HG03442 (cell line): Measurements from ENCODE around the gene HPSE2.

Experiments
- ATAC-seq: cut with Tn5 transposase; IDR thresholded peaks from one replicate; pipeline ENCODE4 v1.9.1; 2021; ENCODE audit warnings: mild to moderate bottlenecking, moderate library complexity; ENCODE audit not compliant: unreplicated experiment

The HPSE2 gene

DNA sequence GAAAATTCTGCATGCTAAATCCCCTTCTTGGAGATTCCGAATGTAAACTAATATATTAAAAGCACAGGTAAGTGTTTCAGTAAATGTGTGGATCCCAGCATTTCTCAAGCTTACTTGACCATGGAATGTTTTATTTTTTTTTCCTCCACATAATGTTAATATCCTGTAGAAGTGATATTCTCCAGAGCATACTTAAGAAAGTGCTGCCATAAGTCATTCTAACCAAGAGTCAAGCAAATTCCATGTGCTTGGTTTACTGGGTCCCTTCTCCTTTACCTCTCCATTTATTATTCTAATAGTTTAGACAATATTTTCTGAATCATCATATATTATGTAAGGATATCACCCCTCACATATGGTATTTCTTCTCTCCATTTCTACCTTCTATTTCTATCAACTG is 522.1 kb downstream of the HPSE2 start:
- no peak for ATAC-seq

GRCh38 chr10:98696516-98696915 is 539.1 kb downstream of the HPSE2 start:
- ATAC-seq = no peak

- ATAC-seq = no peak
These were observed 540.8 kb downstream of the HPSE2 start for GRCh38 chr10:98694883-98695282.

DNA sequence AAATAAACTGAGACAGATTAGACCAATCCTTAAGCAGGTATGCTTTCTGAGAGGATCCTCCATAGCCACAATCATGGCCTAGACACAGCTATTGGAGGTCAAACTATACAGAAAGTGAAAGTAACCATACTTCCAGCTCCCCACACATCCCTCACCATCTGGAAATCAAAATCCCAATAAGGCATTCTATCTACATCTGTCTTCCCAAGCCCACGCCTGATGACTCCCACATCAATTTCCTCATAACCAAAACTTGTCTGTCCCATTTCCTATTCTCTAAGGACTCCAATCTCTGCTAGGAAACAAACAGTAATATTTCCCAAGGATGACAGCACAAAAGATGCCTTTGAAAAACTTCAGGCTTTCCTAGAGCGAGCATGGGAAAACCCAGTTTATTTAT is 541.6 kb downstream of the HPSE2 start:
- ATAC-seq = no peak

DNA sequence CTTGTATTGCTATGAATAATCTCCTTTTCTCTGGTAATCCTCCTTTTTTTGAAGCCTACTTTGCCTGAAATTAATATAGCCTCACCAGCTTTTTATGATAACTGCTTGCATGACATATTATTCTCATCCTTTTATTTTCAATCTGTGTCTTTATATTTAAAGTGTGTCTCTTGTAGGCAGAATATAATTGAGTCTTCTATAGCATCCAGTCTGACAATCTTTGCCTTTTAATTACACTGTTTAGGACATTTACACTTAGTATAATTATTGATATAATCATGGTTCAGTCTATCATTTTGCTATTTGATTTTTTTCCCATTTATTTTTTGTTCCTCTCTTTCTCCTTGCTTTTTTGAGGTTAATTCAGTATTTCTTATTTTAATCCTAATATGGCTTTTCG is 548.0 kb downstream of the HPSE2 start:
- ATAC-seq = no peak

- ATAC-seq = no peak
These were observed 551.4 kb downstream of the HPSE2 start for GRCh38 chr10:98684019-98684899.

GRCh38 chr10:98676895-98677294 is 558.8 kb downstream of the HPSE2 start:
- ATAC-seq = no peak

DNA sequence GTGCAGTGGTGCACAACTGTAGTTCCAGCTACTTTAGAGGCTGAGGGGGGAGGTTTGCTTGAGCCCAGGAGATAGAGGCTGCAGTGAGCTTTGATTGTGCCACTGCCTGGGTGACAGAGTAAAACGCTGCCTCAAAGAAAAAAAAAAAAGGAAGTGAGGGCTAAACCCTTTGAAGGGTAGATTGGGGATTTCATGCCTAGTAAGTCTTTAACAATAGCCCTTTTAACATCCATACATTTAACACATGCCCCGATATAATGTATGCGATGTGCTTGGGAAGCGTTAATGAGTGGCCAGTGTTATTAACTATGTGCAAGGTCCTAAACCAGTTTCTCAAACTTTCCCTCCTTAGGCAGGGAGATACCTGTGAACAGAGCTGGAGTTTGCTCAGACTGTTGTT is 559.8 kb downstream of the HPSE2 start:
- no peak for ATAC-seq

DNA sequence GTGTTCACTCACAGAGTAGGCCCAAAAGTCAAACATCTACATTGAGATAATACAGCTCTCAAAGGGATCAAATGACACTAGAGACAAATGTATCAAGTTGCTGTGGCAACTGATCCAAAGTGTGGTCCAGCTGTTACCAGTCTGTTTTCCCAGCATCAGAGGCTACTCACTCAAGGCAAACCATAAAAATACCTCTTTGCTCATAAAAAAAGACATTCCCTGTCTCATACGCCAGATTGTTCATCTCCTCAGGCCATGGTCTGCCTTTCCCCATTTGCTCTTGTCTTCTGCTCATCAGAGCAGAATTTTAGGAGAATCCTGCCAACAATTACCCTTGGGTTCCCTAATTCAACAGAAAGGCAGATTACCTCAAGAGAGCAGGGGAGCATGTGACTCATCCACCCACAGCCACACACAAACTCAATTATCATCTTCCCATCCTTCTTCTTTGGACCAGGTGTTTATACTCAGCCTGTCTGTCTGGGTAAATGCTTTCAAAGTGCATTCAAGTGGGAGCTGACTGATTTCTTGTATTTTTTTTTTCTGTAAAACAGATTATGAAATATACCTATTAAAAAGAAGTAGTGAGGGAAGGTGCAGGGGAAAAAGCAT is 562.4 kb downstream of the HPSE2 start:
- ATAC-seq = no peak

DNA sequence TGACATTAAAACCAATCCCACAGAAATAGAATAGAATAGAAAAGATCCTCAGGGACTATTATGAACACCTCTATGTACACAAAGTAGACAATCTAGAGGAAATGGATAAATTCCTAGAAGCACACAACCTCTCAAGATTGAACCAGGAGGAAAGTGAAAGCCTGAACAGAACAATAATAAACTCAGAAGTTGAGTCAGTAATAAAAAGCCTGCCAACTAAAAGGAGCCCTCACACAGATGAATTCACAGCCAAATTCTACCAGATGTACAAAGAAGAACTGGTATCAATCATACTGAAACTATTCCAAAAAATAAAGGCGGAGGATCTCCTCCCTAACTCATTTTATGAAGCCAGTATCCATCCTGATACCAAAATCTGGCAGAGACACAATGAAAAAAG is 568.6 kb downstream of the HPSE2 start:
- ATAC-seq = no peak

DNA sequence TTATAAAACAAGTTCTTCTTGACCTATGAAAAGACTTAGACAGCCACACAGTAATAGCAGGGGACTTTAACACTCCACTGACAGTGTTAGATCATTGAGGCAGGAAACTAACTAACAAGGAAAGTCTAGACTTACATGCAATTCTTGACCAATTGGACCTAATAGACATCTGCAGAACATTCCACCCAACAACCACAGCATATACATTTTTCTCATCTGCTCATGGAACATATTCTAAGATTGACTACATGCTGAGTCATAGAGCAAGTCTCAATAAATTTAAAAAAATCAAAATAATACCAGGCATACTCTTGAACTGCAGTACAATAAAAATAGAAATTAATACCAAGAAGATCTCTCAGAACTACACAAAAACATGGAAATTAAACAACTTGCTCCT is 569.4 kb downstream of the HPSE2 start:
- ATAC-seq = no peak

DNA sequence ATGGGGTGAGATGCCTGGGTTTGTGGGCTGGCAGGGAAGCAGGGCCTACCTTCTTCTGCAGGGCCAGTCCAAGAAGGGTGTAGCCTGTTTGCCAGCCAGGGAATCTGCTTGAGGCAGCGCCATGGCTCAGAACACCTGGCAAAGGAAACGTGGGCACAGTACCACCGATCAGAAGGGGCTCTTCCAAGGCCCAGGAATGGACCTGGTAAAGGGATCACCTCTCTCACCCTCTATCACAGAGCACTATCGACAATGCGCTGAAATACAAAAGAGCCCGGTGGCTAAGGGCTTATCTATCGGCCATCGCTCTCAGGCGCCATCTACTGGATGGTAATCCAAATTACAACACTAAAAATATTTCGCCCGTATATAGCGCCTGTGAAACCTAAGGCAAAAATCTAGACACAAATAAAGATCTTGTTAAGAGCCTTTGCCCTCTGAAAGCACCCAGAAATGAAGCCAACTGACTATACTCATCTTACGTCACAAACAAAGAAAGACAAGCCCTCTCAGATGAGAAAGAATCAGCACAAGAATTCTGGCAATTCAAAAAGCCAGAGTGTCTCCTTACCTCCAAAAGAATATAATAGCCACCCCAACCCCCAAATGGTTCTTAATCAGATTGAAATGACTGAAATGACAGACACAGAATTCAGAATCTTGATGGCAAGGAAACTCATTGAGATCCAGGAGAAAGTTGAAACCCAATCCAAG is 571.2 kb downstream of the HPSE2 start:
- peak; percentile 75 for ATAC-seq

GRCh38 chr10:98659951-98660350 is 575.7 kb downstream of the HPSE2 start:
- ATAC-seq = no peak

- no peak for ATAC-seq
These were observed 580.2 kb downstream of the HPSE2 start for GRCh38 chr10:98655492-98655891.

- no peak for ATAC-seq
These were observed 586.5 kb downstream of the HPSE2 start for GRCh38 chr10:98649170-98649569.

DNA sequence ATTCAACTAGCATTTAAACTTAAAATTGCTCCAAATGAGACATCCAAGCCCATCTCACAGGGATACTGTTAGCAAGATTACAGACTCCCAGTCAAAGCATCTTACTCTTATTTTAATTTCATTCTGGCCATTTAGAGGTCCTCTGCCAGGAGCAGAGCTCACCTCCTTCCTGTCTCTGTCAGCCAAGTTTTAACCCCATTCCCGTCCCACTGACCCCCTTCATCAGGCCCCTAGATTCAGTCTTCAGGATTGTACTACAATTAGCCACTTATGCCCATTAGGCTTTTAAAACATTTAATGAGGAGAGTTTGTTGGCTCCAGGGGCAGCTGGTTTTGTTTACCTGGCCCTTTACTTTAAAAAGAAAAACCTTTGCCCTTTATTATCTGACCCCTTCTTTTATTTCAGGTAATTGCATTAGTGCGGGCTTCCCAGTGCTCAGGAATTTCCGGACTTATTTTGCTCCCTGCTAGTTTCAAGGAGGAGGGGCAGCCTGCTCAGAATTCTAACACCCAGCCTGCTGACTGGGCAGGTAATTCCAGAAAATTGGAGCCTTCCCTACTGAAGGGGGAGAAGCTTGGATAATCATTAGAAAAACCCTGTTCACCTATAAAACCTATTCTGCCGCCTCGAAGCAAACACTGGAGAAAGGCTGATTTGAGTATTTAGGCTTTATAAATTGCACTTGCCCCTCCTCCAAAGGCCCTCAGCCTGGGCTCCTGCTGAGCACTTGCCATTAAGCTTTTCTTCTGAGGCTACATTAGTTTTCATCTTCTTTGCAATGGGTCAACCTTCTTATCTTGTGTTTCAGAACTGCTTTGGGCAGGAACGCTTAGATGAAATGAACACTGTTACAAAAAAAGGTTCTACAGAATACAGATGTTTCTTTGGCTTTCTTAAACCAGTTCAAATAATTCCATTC is 588.4 kb downstream of the HPSE2 start:
- no peak for ATAC-seq

DNA sequence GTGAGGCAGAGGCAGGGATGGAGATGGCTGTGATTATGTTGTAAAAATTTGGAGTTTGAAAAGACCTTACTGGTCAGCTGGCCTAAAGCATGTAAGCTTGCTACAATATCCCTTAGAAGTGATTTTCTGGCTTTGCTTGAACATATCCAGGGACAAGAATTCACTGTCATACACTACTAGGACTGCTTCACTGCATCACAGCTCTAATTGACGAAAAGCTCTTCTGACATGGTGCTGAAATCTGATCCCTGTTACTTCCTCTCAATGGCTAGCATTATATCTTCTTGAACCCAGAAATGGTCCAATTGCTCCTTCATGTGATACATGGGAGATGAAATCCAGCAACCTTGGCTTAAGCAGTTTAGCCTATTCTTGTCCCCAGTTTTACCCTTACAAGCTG is 591.2 kb downstream of the HPSE2 start:
- ATAC-seq = no peak

- no peak for ATAC-seq
These were observed 593.4 kb downstream of the HPSE2 start for GRCh38 chr10:98642281-98642680.

- ATAC-seq = no peak
These were observed 596.7 kb downstream of the HPSE2 start for GRCh38 chr10:98638920-98639319.

DNA sequence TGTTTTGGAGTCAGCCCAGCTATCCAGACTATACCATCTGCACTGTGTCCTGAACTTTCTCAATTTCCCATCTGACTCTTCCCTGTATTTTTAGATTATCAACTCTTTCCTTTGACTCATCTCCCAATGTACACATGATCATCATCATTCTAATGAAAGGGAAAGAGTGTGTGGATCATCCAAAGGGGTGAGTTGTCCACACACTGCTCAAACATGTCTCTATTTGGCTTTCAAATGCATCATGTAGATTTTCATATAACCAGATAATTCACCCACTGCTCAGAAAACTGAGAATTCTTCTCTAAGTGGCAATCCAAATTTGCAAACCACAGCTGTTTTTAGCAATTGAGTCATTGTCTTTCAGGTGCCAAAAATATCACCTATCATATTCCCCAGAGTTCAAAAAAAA is 598.7 kb downstream of the HPSE2 start:
- no peak for ATAC-seq
